DOHH2 (cell line): ENCODE data around the gene SLC7A5.
"Not testable (repeated sequence)": the region's sequence is repeated elsewhere in the genome, so short reads cannot be mapped to it uniquely, and the experiment has no call there.

ENCODE experiments used
- H3F3A ChIP-seq: fragments of 200-600 bp; sonication (generic), shearing (Covaris generic); 2 replicates; pipeline ENCODE4 v1.6.0; 2016; ENCODE audit warnings: antibody characterized with exemption, mild to moderate bottlenecking; ENCODE audit not compliant: control insufficient read depth, insufficient read depth
- H3K27ac ChIP-seq: fragments of 200-600 bp; sonication (generic); 2 replicates; pipeline ENCODE4 v1.5.1; 2014; ENCODE audit warnings: low read depth, mild to moderate bottlenecking, low read length, moderate library complexity
- H3K27me3 ChIP-seq: fragments of 200-600 bp; sonication (generic); 2 replicates; pipeline ENCODE4 v1.6.1; 2014; ENCODE audit warnings: mild to moderate bottlenecking, low read length, mixed read lengths; ENCODE audit not compliant: control insufficient read depth
- H3K36me3 ChIP-seq: fragments of 200-600 bp; sonication (generic); 2 replicates; pipeline ENCODE4 v1.6.1; 2014; ENCODE audit warnings: mild to moderate bottlenecking, low read length, moderate library complexity, mixed read lengths; ENCODE audit not compliant: control insufficient read depth
- H3K4me1 ChIP-seq: fragments of 200-600 bp; sonication (generic); 2 replicates; pipeline ENCODE4 v1.6.1; 2014; ENCODE audit warnings: mild to moderate bottlenecking, low read length, mixed read lengths; ENCODE audit not compliant: control insufficient read depth
- H3K4me2 ChIP-seq: fragments of 200-600 bp; sonication (generic); 2 replicates; pipeline ENCODE4 v1.6.0; 2014; ENCODE audit warnings: mild to moderate bottlenecking, low read length, moderate library complexity
- H3K4me3 ChIP-seq: fragments of 200-600 bp; sonication (generic); 2 replicates; pipeline ENCODE4 v1.5.1; 2014; ENCODE audit warnings: mild to moderate bottlenecking, low read length, mixed read lengths
- H3K79me2 ChIP-seq: fragments of 200-600 bp; sonication (generic); 2 replicates; pipeline ENCODE4 v1.6.1; 2014; ENCODE audit warnings: mild to moderate bottlenecking, low read length, mixed read lengths; ENCODE audit not compliant: control insufficient read depth
- H3K9me2 ChIP-seq: fragments of 200-600 bp; sonication (generic); replicated peaks from 2 replicates; pipeline ENCODE4 v1.6.1; 2014; ENCODE audit warnings: mild to moderate bottlenecking, low read length, mixed read lengths; ENCODE audit not compliant: control insufficient read depth
- H3K9me3 ChIP-seq: fragments of 200-600 bp; sonication (generic); 2 replicates; pipeline ENCODE4 v1.6.1; 2014; ENCODE audit warnings: antibody characterized with exemption, low read length, mixed read lengths; ENCODE audit not compliant: control insufficient read depth, insufficient read depth
- H4K20me1 ChIP-seq: fragments of 200-600 bp; sonication (generic); 2 replicates; pipeline ENCODE4 v1.6.0; 2014; ENCODE audit warnings: low read depth, mild to moderate bottlenecking, antibody characterized with exemption, low read length, moderate library complexity; ENCODE audit not compliant: control insufficient read depth, insufficient read depth
- CTCF ChIP-seq: fragments of 200-600 bp; sonication (generic); IDR thresholded peaks from one replicate; pipeline ENCODE4 v1.5.1; 2014; ENCODE audit warnings: antibody characterized with exemption, mild to moderate bottlenecking, low read depth, low read length; ENCODE audit not compliant: poor library complexity, severe bottlenecking
- EZH2phosphoT487 ChIP-seq: fragments of 200-600 bp; sonication (generic); IDR thresholded peaks from 2 replicates; pipeline ENCODE4 v1.6.1; 2017; ENCODE audit warnings: borderline replicate concordance, mild to moderate bottlenecking, antibody characterized with exemption, low read length, moderate library complexity, mixed read lengths

The SLC7A5 gene

GRCh38 chr16:87790292-87791100 is 78.8 kb downstream of the SLC7A5 start:
- Histone ChIP-seq H3K4me3 (no peak overlapping the region), H3K79me2 (no peaks in the 10 kb centered on the region), H3K27ac (no peak overlapping the region), H3K4me2 (no peak overlapping the region), H3F3A (no peaks in the 10 kb centered on the region), H3K4me1 (peaks cover 10% of the 10 kb centered on the region), H4K20me1 (no peaks in the 10 kb centered on the region), H3K36me3 (no peaks in the 10 kb centered on the region), H3K9me2 (no peaks in the 10 kb centered on the region), H3K9me3 (no peaks in the 10 kb centered on the region), H3K27me3 (no peaks in the 10 kb centered on the region)
- TF ChIP-seq EZH2phosphoT487, result no peak
- TF ChIP-seq CTCF, result no peak

DNA sequence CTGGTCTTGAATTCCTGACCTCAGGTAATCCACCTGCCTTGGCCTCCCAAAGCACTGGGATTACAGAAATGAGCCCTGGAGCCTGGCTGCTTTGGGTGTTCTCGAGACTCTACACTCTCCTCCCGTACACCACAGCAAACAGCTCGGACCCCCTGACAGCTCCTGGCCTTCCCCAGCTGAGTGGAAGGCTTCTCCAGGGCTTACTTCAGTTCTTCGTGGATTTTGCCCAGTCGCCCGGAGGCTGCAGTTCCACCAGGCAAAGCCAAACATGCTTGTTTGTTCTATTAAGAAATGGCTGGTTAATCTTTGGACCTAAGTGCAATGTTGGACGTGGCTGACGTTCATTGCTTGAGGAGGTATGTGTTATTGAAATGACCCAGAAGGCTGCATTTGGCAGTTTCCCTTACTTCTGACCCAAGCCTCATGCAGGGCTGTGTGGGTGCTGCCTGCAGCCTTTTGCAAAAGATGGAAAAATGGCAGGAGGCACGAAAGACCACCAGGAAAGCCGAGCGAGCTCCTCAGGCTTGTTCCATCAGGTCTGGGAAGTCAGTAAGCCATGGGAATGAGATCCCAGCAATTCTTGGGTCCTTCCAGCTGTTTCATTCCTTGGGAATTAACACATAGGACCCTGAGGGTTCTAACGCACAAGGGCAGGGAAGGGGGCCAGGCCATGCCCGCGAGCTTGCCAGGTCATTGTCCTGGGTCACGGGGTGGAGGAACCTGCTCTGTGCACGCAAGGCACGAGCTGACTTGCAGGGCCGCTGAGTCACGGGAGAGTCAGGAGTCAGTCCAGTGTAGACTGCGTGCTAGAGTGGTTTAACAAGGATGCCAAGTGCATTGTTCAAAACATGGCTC is 79.6 kb downstream of the SLC7A5 start:
- H3K9me3 ChIP-seq, result no peaks in the 10 kb centered on the region
- no peaks in the 10 kb centered on the region for H3F3A ChIP-seq
- TF ChIP-seq CTCF (no peak), EZH2phosphoT487 (no peak)
- no peaks in the 10 kb centered on the region for H3K79me2 ChIP-seq
- no peaks in the 10 kb centered on the region for H3K27me3 ChIP-seq
- peaks cover 10% of the 10 kb centered on the region for H3K4me1 ChIP-seq
- no peaks in the 10 kb centered on the region for H4K20me1 ChIP-seq
- H3K36me3 ChIP-seq, result no peaks in the 10 kb centered on the region
- no peak overlapping the region for H3K27ac ChIP-seq
- H3K9me2 ChIP-seq, result no peaks in the 10 kb centered on the region
- H3K4me3 ChIP-seq, result no peak overlapping the region
- no peak overlapping the region for H3K4me2 ChIP-seq

DNA sequence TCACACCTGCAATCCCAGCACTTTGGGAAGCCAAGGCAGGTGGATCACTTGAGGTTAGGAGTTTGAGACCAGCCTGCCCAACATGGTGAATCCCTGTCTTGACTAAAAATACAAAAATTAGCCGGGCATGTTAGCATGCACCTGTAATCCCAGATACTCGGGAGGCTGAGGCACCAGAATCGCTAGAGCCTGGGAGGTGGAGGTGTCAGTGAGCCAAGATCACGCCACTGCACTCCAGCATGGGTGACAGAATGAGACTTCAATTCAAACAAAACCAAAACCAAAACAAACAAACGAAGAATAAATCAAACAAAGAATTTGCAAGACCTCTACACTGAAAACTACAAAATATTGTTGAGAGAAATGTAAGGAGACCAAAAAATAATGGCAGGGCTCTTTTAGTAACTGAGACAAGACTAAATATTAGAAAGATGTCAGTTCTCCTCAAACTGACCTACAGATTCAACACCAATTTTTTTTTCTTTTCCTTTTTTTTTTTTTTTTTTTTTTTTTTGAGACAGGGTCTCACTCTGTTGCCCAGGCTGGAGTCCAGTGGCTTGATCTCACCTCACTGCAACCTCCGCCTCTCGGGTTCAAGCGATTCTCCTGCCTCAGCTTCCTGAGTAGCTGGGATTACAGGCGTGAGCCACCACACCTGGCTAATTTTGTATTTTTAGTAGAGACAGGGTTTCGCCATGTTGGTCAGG is 80.4 kb downstream of the SLC7A5 start:
- not testable (repeated sequence) for H3K4me2 ChIP-seq, H3K79me2 ChIP-seq, H3K27ac ChIP-seq, H3K36me3 ChIP-seq, H4K20me1 ChIP-seq, H3K9me3 ChIP-seq, H3K9me2 ChIP-seq, H3K27me3 ChIP-seq, H3F3A ChIP-seq, H3K4me3 ChIP-seq
- peaks cover 14% of the 10 kb centered on the region for H3K4me1 ChIP-seq

DNA sequence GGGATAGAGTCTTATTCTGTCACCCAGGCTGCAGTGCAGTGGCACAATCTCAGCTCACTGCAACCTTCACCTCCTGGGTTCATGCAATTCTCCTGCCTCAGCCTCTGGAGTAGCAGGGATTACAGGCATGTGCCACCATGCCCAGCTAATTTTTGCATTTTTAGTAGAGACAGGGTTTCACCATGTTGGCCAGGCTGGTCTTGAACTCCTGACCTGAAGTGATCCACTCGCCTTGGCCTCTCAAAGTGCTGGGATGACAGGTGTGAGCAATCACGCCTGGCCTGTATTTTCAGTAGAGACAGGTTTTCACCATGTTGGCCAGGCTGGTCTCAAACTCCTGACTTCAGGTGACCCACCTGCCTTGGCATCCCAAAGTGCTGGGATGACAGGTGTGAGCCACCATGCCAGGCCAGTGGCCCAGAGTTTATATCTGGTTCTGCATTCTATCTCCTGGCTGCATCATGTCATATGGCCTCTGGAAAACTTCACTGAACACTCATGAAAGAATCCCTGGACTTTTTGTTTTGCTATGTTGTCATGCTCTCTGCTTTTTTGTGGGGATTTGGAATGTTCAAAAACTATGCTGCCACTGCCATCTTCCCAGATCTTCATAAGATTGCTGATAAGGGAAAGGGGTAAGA is 81.7 kb downstream of the SLC7A5 start:
- not testable (repeated sequence) for H3K27me3 ChIP-seq, H3K4me3 ChIP-seq, H4K20me1 ChIP-seq, H3K9me2 ChIP-seq, H3K79me2 ChIP-seq, H3K27ac ChIP-seq, H3K9me3 ChIP-seq, H3F3A ChIP-seq, H3K4me2 ChIP-seq, H3K36me3 ChIP-seq
- peaks cover 26% of the 10 kb centered on the region for H3K4me1 ChIP-seq
